Caco-2 (cell line): ENCODE measurements around the gene ALG12. TPM values are rescaled to one million over a fixed set of nuclear protein-coding genes. Genes with fewer than 3 reads are reported as not detected.

Experiments
- BruUV-seq: library from RNA; stranded (reverse); fragments of 400-500 nt; replicated peaks from 2 replicates; lab custom pipeline; 2021; lab: Mats Ljungman, UMichigan
- CTCF ChIA-PET: fragments of 300-600 bp; sonication (Branson Sonifier 250); formaldehyde crosslinking; loops from one replicate; lab custom pipeline; 2022; ENCODE audit warnings: antibody characterized with exemption; lab: Charles Lee
- POLR2A ChIA-PET: fragments of 300-600 bp; sonication (Branson Sonifier 250); formaldehyde crosslinking; loops from one replicate; lab custom pipeline; 2022; ENCODE audit warnings: antibody characterized with exemption; lab: Charles Lee
- DNase-seq, 2 experiments: peaks; one replicate each; pipeline versions ENCODE4 v3.0.0 to v3.0.0-alpha.2; 2020 to 2022
- H3K27me3 ChIP-seq: replicated peaks from 2 replicates; pipeline ENCODE4 v1.6.0; 2011; ENCODE audit warnings: low read length; ENCODE audit not compliant: control insufficient read depth, insufficient read depth
- H3K36me3 ChIP-seq: 2 replicates; pipeline ENCODE4 v1.5.1; 2011; ENCODE audit warnings: low read length; ENCODE audit not compliant: control insufficient read depth, insufficient read depth
- H3K4me1 ChIP-seq: fragments of 250-450 bp; sonication (Bioruptor Pico); 2 replicates; pipeline ENCODE4 v1.5.1; 2020; ENCODE audit warnings: mild to moderate bottlenecking
- H3K4me3 ChIP-seq: 2 replicates; pipeline ENCODE4 v1.5.1; 2011; ENCODE audit warnings: low read depth, mild to moderate bottlenecking, control low read depth, low read length
- H3K9me3 ChIP-seq: fragments of 250-450 bp; sonication (Bioruptor Pico); 2 replicates; pipeline ENCODE4 v1.5.1; 2020; ENCODE audit warnings: mild to moderate bottlenecking, moderate library complexity
- H3K27ac Mint-ChIP-seq: one replicate; pipeline ENCODE4 v1.8.0; 2022; ENCODE audit warnings: mixed read lengths; ENCODE audit not compliant: unreplicated experiment
- H3K27me3 Mint-ChIP-seq: one replicate; pipeline ENCODE4 v1.8.0; 2022; ENCODE audit warnings: mixed read lengths; ENCODE audit not compliant: insufficient read depth, unreplicated experiment
- H3K36me3 Mint-ChIP-seq: one replicate; pipeline ENCODE4 v1.8.0; 2022; ENCODE audit warnings: mild to moderate bottlenecking, mixed read lengths; ENCODE audit not compliant: insufficient read depth, unreplicated experiment
- H3K4me1 Mint-ChIP-seq: one replicate; pipeline ENCODE4 v1.8.0; 2022; ENCODE audit warnings: low read depth, mixed read lengths; ENCODE audit not compliant: unreplicated experiment
- H3K4me3 Mint-ChIP-seq: one replicate; pipeline ENCODE4 v1.8.0; 2022; ENCODE audit warnings: mild to moderate bottlenecking, moderate library complexity, mixed read lengths; ENCODE audit not compliant: unreplicated experiment
- H3K9me3 Mint-ChIP-seq: one replicate; pipeline ENCODE4 v1.8.0; 2022; ENCODE audit warnings: mixed read lengths; ENCODE audit not compliant: unreplicated experiment
- intact Hi-C: fragments of 100-400 bp; cut with micrococcal nuclease; formaldehyde crosslinking; loops from one replicate; pipeline ENCODE4 v1.10.0; 2022; ENCODE audit not compliant: unreplicated experiment
- total RNA-seq: library from RNA; stranded (reverse); gene quantifications from 2 replicates; pipeline ENCODE4 v1.2.3, GENCODE V29; 2022
- TF ChIP-seq, protein P1 (sequence below), 2 experiments: fragments of 200-600 bp in 1 of 2; IDR thresholded peaks; 1 replicate in 1 of 2; 2 replicates in 1 of 2; pipeline versions ENCODE4 v1.5.1 to v1.8.0; 2011 to 2022; ENCODE audit warnings: antibody characterized with exemption in 1 of 2, control low read depth in 1 of 2, inconsistent platforms in 1 of 2, low read depth in 1 of 2, low read length in 1 of 2, mild to moderate bottlenecking in 1 of 2, moderate library complexity in 1 of 2; ENCODE audit not compliant: insufficient read depth in 1 of 2, severe bottlenecking in 1 of 2, unreplicated experiment in 1 of 2

The ALG12 gene
- total RNA-seq, 1 experiment from 2014 or later, result 35.7 TPM

DNA sequence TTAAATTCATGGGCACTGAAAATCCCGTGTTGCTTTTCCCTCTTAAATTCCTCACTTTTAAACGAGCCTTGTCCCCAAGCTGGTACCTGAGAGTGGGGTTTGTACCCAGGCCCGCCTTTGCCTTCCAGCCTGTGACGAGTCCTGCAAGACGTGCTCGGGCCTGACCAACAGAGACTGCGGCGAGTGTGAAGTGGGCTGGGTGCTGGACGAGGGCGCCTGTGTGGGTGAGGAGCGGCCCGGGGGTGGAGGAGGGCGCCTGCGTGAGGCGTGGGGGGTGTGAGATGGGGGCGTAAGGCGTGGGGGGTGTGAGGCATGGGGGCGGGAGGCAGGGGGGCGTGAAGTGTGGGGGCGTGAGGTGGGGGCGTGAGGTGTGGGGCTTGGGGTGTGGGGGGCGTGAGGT lies 4.2 kb upstream of the ALG12 start:
- TF ChIP-seq, protein P1, sequence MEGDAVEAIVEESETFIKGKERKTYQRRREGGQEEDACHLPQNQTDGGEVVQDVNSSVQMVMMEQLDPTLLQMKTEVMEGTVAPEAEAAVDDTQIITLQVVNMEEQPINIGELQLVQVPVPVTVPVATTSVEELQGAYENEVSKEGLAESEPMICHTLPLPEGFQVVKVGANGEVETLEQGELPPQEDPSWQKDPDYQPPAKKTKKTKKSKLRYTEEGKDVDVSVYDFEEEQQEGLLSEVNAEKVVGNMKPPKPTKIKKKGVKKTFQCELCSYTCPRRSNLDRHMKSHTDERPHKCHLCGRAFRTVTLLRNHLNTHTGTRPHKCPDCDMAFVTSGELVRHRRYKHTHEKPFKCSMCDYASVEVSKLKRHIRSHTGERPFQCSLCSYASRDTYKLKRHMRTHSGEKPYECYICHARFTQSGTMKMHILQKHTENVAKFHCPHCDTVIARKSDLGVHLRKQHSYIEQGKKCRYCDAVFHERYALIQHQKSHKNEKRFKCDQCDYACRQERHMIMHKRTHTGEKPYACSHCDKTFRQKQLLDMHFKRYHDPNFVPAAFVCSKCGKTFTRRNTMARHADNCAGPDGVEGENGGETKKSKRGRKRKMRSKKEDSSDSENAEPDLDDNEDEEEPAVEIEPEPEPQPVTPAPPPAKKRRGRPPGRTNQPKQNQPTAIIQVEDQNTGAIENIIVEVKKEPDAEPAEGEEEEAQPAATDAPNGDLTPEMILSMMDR (IDR thresholded peaks at IDR 0.05; ENCODE audit: insufficient read depth in 1 of 2, low read depth in 1 of 2, low read length in 1 of 2, severe bottlenecking in 1 of 2, unreplicated experiment in 1 of 2), result no peak
- no TSS peak for BruUV-seq
- ChIA-PET POLR2A (no interaction called here), CTCF (no interaction called here)
- Histone ChIP-seq H3K9me3 (no peaks in the 10 kb centered on the region), H3K27me3 (no peaks in the 10 kb centered on the region), H3K36me3 (no peaks in the 10 kb centered on the region), H3K4me3 (no peak overlapping the region), H3K4me1 (0 out of 2 replicates have a peak, but pooled peaks cover 5% of the 10 kb centered on the region)
- no peak overlapping the region for H3K4me3 Mint-ChIP-seq
- H3K27ac Mint-ChIP-seq, result no peak overlapping the region
- no peak for DNase-seq
- H3K9me3 Mint-ChIP-seq, result no peaks in the 10 kb centered on the region
- intact Hi-C loops, result no loop called here
- peaks cover 9% of the 10 kb centered on the region for H3K36me3 Mint-ChIP-seq
- no peaks in the 10 kb centered on the region for H3K27me3 Mint-ChIP-seq
- no peaks in the 10 kb centered on the region for H3K4me1 Mint-ChIP-seq

DNA sequence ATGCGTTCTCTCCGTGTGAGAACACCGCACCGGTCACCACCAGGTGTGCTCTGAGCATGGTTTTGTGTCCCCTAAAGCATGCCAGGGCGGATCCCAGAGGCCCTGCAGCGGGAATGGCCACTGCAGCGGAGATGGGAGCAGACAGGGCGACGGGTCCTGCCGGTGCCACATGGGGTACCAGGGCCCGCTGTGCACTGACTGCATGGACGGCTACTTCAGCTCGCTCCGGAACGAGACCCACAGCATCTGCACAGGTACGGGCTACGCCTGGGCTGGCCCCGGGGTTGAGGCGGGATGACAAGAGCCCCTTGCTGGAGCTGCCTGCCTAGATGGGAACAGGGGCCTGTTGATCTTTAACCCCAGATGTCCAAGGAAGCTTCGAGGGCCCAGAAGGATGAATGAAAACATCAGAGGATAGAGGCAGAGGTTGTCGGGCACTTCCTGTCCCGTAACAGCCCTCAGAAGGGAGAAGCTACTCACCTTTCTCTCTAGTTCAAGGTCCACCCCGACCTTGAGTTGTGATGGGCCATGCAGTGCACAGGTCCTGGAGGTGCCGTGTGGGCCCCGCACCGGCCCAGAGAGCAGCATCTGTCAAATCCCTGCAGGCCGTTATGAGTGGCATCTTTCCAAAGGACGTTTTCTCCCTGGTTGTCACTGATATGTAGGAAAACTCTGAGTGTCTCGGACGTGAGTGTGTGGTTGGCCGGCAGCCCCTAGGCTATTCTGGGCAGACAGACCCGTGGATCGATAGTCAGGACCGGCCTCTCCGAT lies 3.5 kb upstream of the ALG12 start:
- peaks cover 9% of the 10 kb centered on the region for H3K36me3 Mint-ChIP-seq
- Histone ChIP-seq H3K27me3 (no peaks in the 10 kb centered on the region), H3K4me3 (no peak overlapping the region), H3K4me1 (peaks cover 10% of the 10 kb centered on the region; the same call in 1 of the 2 replicates), H3K36me3 (no peaks in the 10 kb centered on the region), H3K9me3 (no peaks in the 10 kb centered on the region)
- DNase-seq, result no peak
- no peaks in the 10 kb centered on the region for H3K9me3 Mint-ChIP-seq
- ChIA-PET CTCF (no interaction called here), POLR2A (no interaction called here)
- TF ChIP-seq, protein P1 (IDR thresholded peaks at IDR 0.05; ENCODE audit: insufficient read depth in 1 of 2, low read depth in 1 of 2, low read length in 1 of 2, severe bottlenecking in 1 of 2, unreplicated experiment in 1 of 2), result no peak
- no peak overlapping the region for H3K27ac Mint-ChIP-seq
- H3K4me3 Mint-ChIP-seq, result no peak overlapping the region
- no peaks in the 10 kb centered on the region for H3K27me3 Mint-ChIP-seq
- BruUV-seq, result no TSS peak
- intact Hi-C loops, result no loop called here
- no peaks in the 10 kb centered on the region for H3K4me1 Mint-ChIP-seq

DNA sequence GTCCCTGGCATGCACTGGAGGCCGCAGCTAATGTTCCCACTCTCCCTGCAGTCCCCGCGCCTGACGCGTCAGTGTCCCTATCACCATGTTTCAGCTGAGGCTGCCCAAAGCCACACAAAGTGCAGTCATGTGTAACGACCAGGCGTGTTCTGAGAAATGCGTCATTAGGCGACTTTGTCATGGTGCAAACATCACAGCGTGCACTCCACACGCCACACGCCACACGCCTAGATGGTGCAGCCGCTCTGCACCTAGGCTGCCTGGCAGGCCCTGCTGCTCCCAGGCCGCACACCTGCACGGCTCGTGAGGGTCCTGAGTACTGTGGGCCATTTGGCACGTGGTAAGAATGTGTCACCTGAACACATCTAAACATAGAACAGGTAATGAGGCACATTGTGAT lies 2.6 kb upstream of the ALG12 start:
- Histone ChIP-seq H3K36me3 (no peaks in the 10 kb centered on the region), H3K9me3 (no peaks in the 10 kb centered on the region), H3K4me1 (peaks cover 10% of the 10 kb centered on the region; the same call in 1 of the 2 replicates), H3K4me3 (no peak overlapping the region), H3K27me3 (no peaks in the 10 kb centered on the region)
- Mint-ChIP-seq H3K4me1 (no peaks in the 10 kb centered on the region), H3K4me3 (no peak overlapping the region), H3K27me3 (no peaks in the 10 kb centered on the region), H3K36me3 (peaks cover 9% of the 10 kb centered on the region), H3K9me3 (no peaks in the 10 kb centered on the region), H3K27ac (no peak overlapping the region)
- no TSS peak for BruUV-seq
- POLR2A ChIA-PET, result no interaction called here
- no peak for DNase-seq
- TF ChIP-seq, protein P1 (IDR thresholded peaks at IDR 0.05; ENCODE audit: insufficient read depth in 1 of 2, low read depth in 1 of 2, low read length in 1 of 2, severe bottlenecking in 1 of 2, unreplicated experiment in 1 of 2), result no peak
- intact Hi-C loops, result no loop called here
- CTCF ChIA-PET, result no interaction called here
